MV-4-11 (cell line): Measurements from ENCODE around the gene CNTNAP2.

Source experiments
- DNase-seq: peaks from one replicate; lab custom pipeline; 2025; lab: John Stamatoyannopoulos, UW

CNTNAP2 gene

DNA sequence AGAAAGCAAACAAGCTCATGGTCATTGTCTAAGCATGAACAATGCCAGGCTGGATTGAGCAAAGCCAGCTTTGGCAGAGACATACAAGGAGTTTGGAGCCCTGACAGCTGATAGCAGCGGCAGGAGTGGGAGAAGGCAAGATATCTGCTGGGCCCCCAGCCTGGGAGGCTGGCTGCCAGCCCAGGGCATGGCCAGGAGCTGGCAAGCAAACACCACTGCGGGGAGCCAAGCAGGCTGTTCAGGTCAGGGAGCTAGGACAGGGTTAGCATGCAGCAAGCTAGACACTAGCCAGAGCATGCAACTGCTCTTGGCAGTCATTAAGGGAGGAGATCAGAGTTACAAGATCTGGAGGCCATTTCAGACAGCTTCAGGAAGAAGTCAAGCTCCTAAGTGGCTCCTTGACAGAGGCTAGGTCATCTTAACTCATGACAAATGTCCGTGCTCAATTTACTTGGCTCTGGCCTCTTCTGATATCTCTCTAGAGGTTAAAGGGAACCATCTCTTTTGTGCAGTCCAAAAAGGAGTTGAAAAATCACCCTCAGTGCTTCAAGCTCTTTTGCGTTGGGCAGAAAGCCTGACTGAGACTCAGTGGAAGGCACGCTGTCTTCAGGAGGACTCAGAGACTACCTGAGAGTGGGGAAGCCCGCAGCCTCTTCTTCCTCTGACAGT, 2037.1 kb downstream of the CNTNAP2 start:
- no peak for DNase-seq

DNA sequence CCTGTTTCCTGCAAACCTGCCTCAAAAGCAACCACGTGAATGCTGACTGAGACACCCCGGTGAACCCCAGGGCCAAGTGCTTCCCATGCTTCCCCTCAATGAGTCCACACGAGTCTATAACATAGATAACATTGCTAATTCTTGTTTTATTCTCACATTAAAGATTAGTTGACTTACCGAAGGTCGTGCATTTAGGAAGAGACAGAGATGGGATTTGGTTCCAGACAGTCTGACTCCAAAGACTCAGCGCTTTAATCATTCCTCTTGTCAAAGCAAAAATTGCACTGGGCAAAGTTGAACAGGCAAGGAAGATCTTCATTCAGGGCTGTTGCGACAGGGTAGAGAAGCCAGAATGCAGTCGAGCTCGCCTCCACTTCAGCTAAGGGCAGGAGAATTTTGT, 2038.4 kb downstream of the CNTNAP2 start:
- DNase-seq: no peak

DNA sequence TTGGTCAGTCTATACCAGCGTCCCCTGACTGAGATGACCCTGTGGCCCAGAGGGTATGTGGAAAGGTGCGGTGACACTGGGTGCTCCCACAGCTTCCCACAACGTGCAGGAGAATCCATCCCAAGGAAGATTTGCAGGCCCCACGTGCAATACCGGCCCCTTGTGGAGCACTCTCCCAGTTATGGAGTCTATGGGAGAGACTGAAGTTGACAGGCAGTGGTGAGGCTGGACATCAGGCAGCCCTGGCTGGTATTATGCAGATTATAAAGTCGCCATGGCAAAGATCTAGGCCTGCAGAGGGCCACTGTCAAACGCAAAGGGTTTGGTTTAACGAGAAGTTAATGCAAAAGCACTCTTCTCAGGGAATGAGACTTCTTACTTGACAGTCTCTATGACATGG, 2039.2 kb downstream of the CNTNAP2 start:
- DNase-seq: no peak

DNA sequence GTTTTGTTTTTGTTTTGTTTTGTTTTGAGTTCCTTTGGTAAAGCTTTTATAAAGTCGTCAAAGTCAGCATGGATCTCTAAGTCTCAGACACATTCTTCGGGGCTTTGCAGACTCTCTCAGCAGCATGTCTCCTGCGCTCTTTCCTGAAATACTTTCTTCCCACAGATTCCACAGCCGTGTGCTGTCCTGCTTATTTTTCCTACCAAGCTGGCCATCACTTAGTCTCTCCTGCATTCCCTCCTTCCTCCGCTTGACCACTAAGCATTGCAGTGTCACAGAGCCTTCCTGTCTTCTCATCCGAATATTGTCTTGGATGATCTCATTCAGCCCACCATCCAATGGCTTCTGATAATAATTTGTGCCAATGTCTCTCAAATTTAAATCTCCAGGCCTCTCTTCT, 2039.6 kb downstream of the CNTNAP2 start:
- DNase-seq: no peak

DNA sequence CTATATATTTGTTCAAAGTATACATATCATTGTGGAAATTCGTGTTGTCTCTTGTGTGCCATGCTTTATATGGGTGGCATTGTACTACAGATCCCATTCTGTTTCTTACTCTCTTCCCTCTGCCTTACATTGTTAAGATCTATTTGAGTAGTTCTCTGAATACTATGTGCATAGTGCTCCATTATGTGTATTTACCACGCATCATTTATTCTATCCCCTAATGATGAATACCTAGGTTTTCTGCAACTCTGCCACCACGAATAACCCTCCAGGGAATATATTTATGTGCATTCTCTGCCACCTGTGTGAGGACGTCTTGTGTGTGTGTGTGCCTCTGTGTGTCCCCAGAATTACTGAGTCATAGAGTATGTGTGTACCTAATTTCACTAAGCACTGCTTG, 2042.7 kb downstream of the CNTNAP2 start:
- no peak for DNase-seq

DNA sequence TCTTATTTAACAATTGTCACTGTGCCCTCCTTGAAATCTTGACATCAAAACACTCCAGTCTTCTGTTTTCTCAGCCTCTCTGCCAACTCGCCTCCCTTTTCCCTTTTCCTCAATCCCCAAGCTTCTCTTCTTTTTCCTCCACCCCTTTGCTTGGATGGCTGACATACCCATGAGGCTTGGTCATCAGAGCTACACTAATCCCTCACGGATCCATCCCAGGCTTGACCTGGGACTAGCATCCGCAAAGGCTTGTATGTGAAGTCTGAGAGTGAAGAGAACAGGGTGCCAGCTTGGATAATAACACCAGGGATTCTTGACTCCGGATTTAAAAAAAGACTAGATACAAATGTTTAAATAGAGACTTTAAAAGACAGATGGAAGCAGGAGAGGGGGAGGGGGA, 2045.2 kb downstream of the CNTNAP2 start:
- DNase-seq: no peak

DNA sequence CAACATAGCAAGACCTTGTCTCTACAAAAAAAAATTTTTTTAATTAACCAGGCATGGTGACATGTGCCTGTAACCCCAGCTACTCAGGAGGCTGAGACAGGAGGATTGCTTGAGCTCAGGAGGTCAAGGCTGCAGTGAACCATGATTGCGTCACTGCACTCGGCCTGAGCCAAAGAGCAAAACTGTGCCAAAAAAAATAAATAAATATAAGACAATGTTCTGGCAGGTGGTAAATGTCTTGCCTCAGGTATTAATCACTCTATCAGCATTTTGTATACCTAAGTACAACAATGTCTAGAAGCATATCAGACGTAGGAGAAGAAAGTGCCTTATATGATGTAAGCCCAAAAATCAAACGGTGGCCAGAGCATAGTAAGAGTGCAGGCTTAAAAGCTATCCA, 2046.2 kb downstream of the CNTNAP2 start:
- no peak for DNase-seq

DNA sequence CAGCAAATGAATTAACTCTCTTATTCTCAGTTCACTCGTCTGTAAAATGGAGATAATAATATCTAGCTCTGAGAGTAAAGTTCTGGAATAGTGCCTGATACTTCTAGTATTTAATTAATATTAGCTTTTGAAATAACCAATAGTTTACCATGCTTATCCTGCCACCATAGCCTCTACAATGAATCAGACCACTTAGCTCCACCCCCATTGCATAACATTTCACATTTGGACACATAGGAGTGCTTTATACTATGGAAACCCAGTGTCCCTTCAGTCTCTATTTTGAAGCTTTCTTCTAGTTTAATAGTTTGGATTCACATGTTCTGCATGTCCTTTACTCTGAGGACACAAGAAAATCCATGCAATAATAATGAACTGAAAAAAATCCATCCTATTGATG, 2046.6 kb downstream of the CNTNAP2 start:
- peak; percentile 1 for DNase-seq

DNA sequence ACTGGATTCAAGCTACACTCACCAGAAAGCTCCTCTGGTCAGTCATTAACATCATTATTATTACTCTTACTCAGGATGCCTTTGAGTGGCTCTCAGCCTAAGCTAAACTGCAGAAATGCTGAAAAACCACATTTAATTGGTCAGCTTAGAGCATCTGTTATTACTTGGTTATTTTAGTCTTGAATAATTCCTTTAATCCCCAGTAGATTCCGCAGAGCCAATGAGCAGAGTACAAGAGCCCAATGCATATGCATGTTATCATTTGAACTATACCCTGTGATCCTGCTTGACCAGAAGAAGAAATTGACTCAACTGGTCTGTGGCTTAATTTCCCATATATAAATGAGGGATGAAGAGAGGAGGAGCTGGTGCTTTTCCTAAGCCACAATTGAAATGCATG, 2056.3 kb downstream of the CNTNAP2 start:
- no peak for DNase-seq

DNA sequence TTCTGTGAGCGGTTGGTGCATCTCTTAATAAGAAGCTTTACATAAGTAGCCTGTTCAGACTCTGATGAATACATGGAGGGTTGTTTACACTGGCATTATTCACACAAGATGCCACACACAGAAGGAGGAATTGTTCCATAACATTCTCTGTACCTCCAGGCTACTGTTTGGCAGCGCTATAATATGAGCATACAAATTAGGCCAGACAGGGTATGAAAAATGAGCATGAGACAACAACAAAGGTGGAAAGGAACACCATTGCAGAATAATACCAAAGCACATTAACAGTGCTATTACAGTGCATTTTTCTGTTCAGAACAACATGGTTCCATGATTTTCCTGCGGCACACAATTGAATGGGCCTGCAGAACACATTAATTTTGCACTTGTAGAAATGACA, 2056.8 kb downstream of the CNTNAP2 start:
- DNase-seq: no peak

DNA sequence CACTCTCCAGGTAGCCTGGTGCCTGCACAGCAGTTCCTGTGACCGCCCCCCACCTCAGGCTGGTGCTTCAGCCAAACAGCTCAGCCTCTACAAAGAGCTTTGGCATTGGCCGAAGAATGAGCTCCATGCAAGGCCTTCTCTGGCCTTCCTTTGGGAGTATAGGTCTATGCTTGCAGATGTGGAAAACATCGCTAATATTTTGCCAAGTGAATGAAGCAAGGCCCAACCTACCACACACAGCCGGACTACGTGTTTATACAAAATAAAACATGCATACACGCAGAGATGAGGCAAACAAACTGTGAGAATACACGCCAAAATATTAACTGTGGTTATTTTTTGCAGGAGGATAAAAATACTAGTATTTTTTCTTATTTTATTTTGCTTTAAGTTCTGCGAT, 2057.8 kb downstream of the CNTNAP2 start:
- DNase-seq: no peak

DNA sequence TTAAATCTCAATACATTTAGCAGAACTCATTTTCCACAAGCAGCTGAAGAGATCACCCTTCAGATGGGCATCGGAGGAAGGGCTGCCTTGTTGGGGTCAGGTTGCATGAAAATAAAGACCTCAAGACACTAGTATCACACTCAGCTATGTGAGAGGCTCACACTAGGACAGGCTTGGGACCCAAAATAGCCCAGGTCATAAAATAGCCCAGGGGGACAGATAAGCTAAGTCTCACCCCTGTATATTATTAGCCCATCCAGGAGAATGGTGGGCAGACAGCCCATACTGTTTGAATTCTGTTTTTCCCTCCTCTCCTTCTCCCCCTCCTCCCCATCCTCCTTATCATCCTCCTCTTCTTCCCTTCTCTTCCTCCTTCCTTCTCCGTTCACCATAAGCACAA, 2058.9 kb downstream of the CNTNAP2 start:
- DNase-seq: no peak

DNA sequence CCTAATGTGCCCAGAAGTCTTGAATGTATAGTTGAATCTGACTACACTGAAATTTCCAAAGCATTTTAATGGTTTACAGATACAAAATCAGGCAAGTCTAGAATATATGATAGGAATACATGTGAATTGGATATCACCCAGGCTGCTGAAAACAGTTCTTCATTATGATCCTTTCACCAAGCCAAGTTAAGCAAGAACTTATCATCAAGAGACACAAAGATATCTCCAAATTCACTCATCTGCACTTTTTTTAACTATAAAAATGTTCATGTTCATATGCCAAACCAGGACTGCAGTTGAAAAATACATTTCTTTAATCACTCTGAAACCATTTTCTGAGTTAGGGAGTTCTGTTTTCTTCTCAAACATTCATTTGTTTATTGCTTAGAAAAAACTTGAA, 2061.4 kb downstream of the CNTNAP2 start:
- no peak for DNase-seq

DNA sequence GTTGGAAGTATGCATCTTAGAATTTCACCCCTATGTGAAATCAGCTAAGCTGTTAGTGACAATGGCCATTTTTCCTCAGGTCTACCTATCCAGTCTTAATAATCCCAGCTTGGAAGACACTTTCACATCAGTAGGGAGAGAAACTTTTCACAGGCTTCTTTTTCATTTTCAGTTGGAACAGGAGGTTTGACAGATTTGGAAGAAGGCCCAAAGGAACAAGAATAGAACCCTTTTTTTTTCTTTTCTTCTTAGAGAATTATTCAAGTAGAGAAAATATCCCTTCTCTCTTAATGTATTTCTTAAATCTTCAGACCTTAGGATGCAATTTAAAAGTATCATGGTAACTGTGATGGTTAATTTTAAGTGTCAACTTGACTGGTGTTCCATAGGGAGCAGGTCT, 2063.5 kb downstream of the CNTNAP2 start:
- no peak for DNase-seq

DNA sequence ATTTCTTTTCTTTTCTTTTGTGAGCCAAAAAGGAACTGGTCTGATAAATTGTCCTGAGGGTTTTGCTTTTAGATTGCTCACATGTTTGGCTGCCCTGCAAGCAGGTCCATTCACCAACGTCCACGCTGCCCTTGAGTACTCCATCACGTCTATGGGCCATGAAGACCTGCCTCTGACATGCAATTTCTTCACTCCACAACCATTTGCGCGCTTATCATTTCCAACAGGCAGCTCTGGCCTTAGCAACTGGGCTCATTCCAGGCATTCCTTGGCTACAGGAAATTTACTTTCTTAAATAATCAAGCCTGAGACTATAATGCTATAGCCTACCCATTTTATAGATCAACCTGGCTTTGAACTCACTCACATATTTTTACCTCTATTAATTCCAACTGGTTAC, 2065.7 kb downstream of the CNTNAP2 start:
- DNase-seq: no peak

DNA sequence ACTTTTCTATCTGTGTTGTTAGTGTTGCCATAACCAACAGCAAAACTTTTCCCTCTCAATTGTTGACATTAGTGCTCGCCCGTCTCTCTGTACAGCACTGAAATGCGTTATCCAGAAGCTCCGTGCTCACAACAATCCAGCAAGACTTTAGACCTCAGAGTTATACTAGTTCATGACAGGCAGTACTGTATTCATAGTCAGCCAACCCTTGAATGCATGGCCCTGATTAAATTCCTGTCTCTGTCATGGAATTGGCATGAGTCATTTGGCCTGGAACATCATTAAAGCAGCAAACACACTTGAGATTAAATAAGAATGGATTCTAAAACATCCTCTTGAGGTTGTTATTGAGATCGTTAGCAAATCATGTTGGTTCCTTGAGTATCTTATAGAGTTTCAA, 2068.4 kb downstream of the CNTNAP2 start:
- no peak for DNase-seq

DNA sequence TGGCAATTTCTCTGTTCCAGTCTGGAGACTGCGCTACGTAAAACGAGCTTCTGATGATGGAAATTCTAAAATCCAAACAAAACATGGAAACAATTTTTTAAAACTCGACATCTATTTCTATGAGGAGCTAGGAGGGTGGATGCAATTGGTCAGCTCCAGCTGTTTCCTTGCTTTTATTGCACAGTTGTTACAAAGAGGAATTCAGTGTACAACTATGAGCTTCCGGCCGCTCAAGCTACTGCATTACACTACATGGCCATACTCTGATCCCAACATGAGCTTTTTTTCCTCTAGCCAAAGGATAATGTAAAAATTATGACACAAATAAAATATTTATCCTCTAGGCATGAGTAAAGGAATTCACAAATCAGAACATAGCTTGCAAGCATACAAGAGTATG, 2070.9 kb downstream of the CNTNAP2 start:
- DNase-seq: no peak

DNA sequence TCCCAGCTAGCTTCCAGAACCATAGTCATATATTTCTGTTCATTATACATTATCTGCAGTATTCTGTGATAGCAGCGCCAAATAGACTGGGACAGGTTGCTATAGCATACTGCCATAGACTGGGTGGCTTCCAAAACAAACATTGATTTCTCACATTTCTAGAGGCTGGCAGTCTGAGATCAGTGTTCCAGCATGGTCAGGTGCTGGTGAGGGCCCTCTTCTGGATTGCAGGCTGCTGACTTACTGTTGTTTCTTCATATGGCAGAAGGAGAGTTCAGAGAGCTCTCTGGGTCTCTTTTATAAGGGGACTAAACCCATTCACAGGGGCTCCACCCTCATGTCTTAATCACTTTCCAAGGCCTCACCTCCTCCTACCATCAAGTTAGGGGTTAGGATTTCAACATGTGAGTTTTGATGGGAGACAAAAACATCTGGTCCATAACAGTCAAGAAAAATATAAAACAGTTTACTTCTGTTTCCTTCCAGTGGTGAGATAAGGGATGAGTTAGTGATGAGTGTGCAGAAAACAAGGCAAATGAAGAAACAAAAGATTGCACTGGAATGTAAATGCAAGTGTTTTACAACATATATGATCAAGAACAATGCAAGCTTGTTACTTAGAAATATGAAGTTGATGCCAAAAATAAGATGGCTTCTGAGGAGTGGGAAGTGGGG, 2074.9 kb downstream of the CNTNAP2 start:
- no peak for DNase-seq

DNA sequence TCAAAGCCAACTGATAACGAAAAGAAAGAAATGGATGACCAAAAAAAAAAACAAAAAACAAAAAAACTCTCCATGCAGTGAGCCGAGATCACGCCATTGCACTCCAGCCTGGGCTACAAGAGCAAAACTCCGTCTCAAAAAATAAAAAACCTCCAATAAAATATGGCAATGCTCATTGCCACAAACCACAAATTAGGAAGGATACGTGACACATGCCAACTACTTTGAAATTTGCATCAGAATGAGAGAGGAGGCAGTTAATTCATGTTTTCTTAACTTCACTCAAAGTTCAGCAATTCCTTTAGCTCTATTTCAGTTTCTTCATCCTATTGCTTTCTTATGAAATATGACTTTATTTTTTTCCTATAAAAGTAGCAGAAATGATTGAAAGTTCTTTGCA, 2075.9 kb downstream of the CNTNAP2 start:
- DNase-seq: peak; percentile 3

DNA sequence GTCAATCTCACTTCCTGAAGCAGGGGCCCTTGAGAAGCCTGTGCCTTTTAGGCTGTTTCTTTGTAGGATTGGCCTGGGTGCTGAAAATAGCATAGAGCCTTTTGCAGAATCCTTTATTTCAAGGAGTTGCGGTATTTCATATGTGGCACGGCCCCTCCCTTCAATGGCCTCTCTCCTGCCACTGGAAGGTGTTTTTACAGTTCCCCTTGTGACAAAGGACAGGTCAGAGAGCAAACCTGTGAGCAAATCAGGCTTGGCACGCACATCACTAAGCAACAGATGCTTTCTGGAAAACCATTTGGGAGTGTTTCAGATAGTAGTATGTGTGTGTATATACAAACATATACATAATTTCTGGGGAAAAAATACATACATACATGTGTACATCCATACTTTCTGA, 2085.4 kb downstream of the CNTNAP2 start:
- no peak for DNase-seq

DNA sequence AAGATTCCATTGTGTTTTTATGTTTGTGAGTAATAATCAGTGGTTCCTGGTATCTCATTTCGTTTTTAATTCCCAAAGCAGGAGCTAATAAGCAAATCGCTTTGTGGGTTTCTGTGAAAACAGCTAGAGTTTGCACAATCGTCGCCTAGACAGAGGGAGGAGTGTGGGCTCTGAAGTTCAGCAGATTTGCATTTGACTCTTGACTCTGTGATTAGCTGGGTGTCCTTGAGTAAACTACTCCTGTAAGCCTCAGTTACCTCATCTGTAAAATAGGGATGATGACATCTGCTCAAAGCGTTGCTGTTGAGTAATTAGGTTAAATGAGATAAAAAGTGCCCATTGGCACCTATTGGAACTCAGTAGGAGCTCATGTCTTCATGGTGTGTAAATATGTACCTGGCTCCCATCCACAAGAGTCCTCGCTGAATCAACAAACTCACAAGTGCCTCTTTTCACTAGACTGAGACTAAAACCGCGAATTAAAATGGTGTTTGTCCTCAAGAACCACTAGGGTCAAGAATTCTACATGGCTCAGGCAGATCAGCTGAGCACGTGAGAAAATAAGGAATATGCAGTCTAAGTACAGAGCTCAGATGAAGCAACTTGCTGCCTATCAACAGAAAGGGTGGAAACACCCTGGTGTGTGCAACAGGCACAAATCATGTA, 2088.2 kb downstream of the CNTNAP2 start:
- no peak for DNase-seq

DNA sequence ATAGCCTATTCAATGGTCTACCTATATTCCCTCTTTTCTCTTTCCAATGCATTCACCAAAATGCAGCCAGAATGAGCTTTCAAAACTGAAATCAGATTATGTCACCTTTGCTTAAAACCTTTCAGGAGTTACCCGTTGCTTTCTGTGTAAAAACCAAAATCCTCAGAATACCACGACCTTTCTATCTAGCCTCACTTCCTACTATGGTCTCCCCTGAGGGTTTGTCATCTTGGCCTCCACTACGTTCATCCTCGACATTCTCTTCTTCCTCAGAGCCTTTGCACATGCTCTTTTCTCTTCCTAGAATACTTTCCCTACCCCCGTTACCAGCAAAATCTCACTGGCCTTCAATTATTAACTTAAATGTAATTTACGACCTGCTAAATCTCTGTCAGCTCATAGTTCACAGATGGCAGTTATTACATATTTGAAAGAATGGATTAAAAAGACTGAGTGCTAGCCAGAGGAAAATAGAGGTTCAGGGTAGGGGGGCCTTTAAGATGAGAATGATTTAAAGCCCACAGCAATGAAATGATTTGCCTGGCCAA, 2093.1 kb downstream of the CNTNAP2 start:
- DNase-seq: no peak

DNA sequence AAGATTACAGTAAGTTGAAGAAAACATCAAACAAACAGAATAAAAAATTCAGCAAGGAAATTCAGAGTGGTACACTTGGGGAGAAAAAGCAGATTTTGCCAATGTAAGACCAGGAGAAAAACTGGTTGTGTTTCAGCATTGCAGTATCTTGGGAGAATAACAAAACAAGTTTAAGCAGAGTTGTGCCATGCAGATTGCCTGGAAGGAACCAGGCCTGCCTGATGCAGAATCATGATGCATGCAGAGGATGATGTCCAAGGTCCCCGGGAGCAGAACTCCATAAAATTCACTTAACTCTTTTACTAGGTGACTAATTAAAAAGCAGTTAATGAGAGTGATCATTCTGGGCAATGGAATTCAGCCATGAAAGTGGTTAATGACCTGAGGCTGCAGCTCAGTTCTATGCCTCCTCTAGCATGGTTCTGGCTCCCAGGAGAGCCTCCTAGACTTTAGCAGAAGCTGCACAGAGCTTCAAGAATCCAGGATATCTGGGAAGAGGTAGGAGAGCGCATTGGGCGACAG, 2094.3 kb downstream of the CNTNAP2 start:
- DNase-seq: no peak
